ENCODE measurements around the gene C9.

DNA sequence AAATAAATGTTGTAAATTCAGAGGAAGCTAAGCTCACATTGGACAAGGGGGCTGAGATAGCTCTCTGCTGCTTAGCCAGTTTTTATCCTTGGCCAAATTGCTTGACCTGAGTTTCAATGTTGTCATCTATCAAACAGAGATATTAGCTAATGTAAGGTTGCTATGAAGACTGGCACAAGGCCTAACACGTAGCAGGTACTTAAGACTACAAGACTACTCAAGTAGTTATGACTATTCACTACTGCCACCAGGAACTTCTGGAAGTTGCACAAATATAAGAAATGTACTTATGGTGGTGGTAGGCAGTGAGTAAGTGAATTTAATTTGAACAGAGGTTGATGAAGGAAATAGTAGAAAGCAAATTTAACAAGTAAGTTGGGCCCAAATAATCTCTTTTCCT, 127.6 kb downstream of the C9 start:
- TF ChIP-seq POLR2AphosphoS5 (IDR thresholded peaks at IDR 0.05; ENCODE audit: low read depth, low read length): no peak
- TF ChIP-seq, protein P1, sequence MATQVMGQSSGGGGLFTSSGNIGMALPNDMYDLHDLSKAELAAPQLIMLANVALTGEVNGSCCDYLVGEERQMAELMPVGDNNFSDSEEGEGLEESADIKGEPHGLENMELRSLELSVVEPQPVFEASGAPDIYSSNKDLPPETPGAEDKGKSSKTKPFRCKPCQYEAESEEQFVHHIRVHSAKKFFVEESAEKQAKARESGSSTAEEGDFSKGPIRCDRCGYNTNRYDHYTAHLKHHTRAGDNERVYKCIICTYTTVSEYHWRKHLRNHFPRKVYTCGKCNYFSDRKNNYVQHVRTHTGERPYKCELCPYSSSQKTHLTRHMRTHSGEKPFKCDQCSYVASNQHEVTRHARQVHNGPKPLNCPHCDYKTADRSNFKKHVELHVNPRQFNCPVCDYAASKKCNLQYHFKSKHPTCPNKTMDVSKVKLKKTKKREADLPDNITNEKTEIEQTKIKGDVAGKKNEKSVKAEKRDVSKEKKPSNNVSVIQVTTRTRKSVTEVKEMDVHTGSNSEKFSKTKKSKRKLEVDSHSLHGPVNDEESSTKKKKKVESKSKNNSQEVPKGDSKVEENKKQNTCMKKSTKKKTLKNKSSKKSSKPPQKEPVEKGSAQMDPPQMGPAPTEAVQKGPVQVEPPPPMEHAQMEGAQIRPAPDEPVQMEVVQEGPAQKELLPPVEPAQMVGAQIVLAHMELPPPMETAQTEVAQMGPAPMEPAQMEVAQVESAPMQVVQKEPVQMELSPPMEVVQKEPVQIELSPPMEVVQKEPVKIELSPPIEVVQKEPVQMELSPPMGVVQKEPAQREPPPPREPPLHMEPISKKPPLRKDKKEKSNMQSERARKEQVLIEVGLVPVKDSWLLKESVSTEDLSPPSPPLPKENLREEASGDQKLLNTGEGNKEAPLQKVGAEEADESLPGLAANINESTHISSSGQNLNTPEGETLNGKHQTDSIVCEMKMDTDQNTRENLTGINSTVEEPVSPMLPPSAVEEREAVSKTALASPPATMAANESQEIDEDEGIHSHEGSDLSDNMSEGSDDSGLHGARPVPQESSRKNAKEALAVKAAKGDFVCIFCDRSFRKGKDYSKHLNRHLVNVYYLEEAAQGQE (IDR thresholded peaks at IDR 0.05; ENCODE audit: insufficient read depth in 1 of 2, low read depth in 2 of 2, low read length in 2 of 2): no peak
- TF ChIP-seq FOXP2 (optimal IDR thresholded peaks at IDR 0.05; ENCODE audit: borderline replicate concordance, extremely low read depth, extremely low read length, insufficient read depth): no peak
- TF ChIP-seq SIN3A (IDR thresholded peaks at IDR 0.05; ENCODE audit: borderline replicate concordance, insufficient read depth, low read length): no peak
- no peak for TF ChIP-seq TAF1 (IDR thresholded peaks at IDR 0.05; ENCODE audit: borderline replicate concordance, insufficient read depth, low read length)

All from PFSK-1 (cell line).